H1 (cell line): ENCODE data around the gene TOMM40L. TPM values are rescaled to one million over a fixed set of nuclear protein-coding genes. Genes with fewer than 3 reads are reported as not detected.

ENCODE experiments used
- ASH2L ChIP-seq: fragments of 200-600, 300-600 bp; sonication (generic); IDR thresholded peaks from one replicate; pipeline ENCODE4 v1.7.1; 2017; ENCODE audit warnings: low read length
- BACH1 ChIP-seq: IDR thresholded peaks from 2 replicates; pipeline ENCODE4 v1.6.1; 2012; ENCODE audit warnings: low read length, improper control_type of control experiment
- CEBPB ChIP-seq: IDR thresholded peaks from 2 replicates; pipeline ENCODE4 v1.6.1; 2012; ENCODE audit warnings: low read depth, low read length
- CREB1 ChIP-seq: IDR thresholded peaks from 2 replicates; pipeline ENCODE4 v1.6.1; 2012; ENCODE audit warnings: inconsistent platforms
- EP300 ChIP-seq, 2 experiments: IDR thresholded peaks; 1 replicate in 1 of 2; 2 replicates in 1 of 2; pipeline ENCODE4 v1.6.1; 2011 to 2012; ENCODE audit warnings: low read depth in 2 of 2, low read length in 2 of 2, mild to moderate bottlenecking in 2 of 2, borderline replicate concordance in 1 of 2, inconsistent platforms in 1 of 2, moderate library complexity in 1 of 2
- HDAC6 ChIP-seq: IDR thresholded peaks from one replicate; pipeline ENCODE4 v1.7.1; 2012; ENCODE audit warnings: low read depth, mild to moderate bottlenecking, inconsistent platforms, low read length, moderate library complexity
- KDM1A ChIP-seq: fragments of 200-600, 300-600 bp; sonication (generic); IDR thresholded peaks from 2 replicates; pipeline ENCODE4 v1.7.1; 2016; ENCODE audit warnings: mild to moderate bottlenecking, low read length, borderline replicate concordance
- KDM4A ChIP-seq: IDR thresholded peaks from one replicate; pipeline ENCODE4 v1.7.1; 2012; ENCODE audit warnings: low read depth, mild to moderate bottlenecking, moderate library complexity, low read length, inconsistent platforms; ENCODE audit not compliant: severe bottlenecking
- KDM5A ChIP-seq: fragments of 200-600 bp; IDR thresholded peaks from 2 replicates; pipeline ENCODE4 v1.7.1; 2012; ENCODE audit warnings: mild to moderate bottlenecking, low read length, inconsistent platforms, mixed read lengths
- POLR2AphosphoS5 ChIP-seq: IDR thresholded peaks from 2 replicates; pipeline ENCODE4 v1.6.1; 2011; ENCODE audit warnings: low read depth, low read length
- POU5F1 ChIP-seq: IDR thresholded peaks from 2 replicates; pipeline ENCODE4 v1.6.1; 2011; ENCODE audit warnings: low read depth, mild to moderate bottlenecking, low read length, moderate library complexity
- RAD21 ChIP-seq, 2 experiments: IDR thresholded peaks in 1 of 2; conservative IDR thresholded peaks in 1 of 2; 2 replicates each; pipeline ENCODE4 v1.6.1; 2011; ENCODE audit warnings: low read depth in 2 of 2, low read length in 2 of 2, improper control_type of control experiment in 1 of 2, inconsistent platforms in 1 of 2, mild to moderate bottlenecking in 1 of 2, moderate library complexity in 1 of 2
- SAP30 ChIP-seq: fragments of 300-600 bp; sonication (generic); IDR thresholded peaks from 2 replicates; pipeline ENCODE4 v1.7.1; 2012; ENCODE audit warnings: low read length, moderate library complexity, mild to moderate bottlenecking, inconsistent platforms; ENCODE audit not compliant: insufficient read depth, insufficient replicate concordance
- SIRT6 ChIP-seq: IDR thresholded peaks from one replicate; pipeline ENCODE4 v1.7.1; 2012; ENCODE audit warnings: low read length, inconsistent platforms
- SIX5 ChIP-seq: IDR thresholded peaks from 2 replicates; pipeline ENCODE4 v1.6.1; 2011; ENCODE audit warnings: mild to moderate bottlenecking, low read depth, low read length
- SRF ChIP-seq: IDR thresholded peaks from 2 replicates; pipeline ENCODE4 v1.6.1; 2011; ENCODE audit warnings: mild to moderate bottlenecking, low read depth, low read length, moderate library complexity
- TEAD4 ChIP-seq: IDR thresholded peaks from 2 replicates; pipeline ENCODE4 v1.6.1; 2012; ENCODE audit warnings: low read depth, low read length, inconsistent platforms, mixed read lengths
- ZNF274 ChIP-seq: IDR thresholded peaks from 2 replicates; pipeline ENCODE4 v1.7.0; 2012; ENCODE audit warnings: low read length, borderline replicate concordance; ENCODE audit errors: extremely low read depth
- polyA plus RNA-seq, 7 experiments: library from polyadenylated mRNA; depleted of rRNA in 3 of 7; stranded (reverse) in 5 of 7; unstranded in 2 of 7; fragments of >200 nt in 5 of 7; fragments of 200-250 nt in 2 of 7; gene quantifications; 1 replicate in 5 of 7; 2 replicates in 1 of 7; 4 replicates in 1 of 7; pipeline versions ENCODE4 v1.2.1 to v1.2.3, GENCODE V29; 2011 to 2013; ENCODE audit warnings: missing spikeins in 2 of 7, mixed read lengths in 2 of 7
- total RNA-seq: library from RNA; stranded (reverse); fragmentation: NEBNext Ultra II Directional; extraction: Animal tissue kit (Norgen Biotek cat#: 25700); gene quantifications from 2 replicates; pipeline ENCODE4 v1.2.1, GENCODE V29; 2021
- TF ChIP-seq, protein P1 (sequence below), 3 experiments: IDR thresholded peaks; 1 replicate in 2 of 3; 2 replicates in 1 of 3; pipeline versions ENCODE4 v1.5.1 to v1.6.1; 2011; ENCODE audit warnings: low read length in 3 of 3, mild to moderate bottlenecking in 3 of 3, inconsistent platforms in 2 of 3, low read depth in 1 of 3, moderate library complexity in 1 of 3; ENCODE audit not compliant: insufficient read depth in 1 of 3; ENCODE audit errors: control extremely low read depth in 1 of 3
- TF ChIP-seq, protein P2 (sequence below): IDR thresholded peaks from 2 replicates; pipeline ENCODE4 v1.6.1; 2012; ENCODE audit warnings: inconsistent platforms

TOMM40L gene
- total and polyA plus RNA-seq, 2 of the 8 experiments (the other 6 are each of a cell fraction or from before 2014, with no cell fraction given): 11.4 to 15.0 TPM

DNA sequence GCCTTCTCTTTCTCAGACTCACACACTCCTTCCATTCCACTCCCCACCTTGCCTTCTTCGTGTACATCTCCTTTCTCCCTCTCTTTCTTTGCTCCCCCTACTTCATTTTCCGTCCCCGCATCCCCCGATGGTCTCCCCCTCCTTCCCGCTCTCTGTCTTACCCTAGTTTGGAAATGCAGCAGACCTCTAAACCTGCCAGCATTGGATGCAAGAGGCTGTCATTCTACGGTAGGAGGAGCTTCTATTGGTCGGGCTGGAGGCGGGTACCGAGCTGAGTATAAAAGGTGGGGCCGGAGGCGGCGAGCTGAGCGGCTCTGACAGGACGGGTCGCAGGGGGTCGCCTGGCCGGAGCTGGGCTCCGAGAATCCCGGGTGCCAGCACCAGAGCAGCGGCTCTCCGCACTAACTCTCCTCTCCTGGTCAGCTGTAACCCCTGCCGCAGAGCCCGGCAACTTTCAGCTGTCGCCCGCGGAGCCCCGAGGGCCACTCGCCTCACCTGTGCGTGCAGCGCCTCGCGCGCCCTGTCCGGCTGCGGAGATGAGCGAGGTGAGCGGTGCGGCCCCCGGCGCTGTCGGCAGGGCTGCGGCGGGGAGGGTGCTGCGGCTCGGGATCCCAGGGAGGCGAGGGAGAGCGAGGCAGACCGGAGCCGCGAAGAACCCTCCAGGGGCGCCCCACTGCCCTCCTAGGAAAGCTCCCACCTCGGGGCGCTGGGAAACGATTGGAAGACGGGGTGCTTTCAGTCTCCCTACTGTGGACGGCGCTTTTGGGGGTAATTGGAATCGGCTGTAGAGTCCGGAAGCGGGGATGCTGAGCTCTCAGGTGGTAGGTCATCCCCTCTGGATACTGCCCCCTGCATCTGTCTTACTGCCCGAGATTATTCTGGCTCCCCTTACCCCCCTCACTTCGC lies 32.8 kb downstream of the TOMM40L start, which contains the start of gene PCP4L1 (continued):
- TF ChIP-seq, protein P1, sequence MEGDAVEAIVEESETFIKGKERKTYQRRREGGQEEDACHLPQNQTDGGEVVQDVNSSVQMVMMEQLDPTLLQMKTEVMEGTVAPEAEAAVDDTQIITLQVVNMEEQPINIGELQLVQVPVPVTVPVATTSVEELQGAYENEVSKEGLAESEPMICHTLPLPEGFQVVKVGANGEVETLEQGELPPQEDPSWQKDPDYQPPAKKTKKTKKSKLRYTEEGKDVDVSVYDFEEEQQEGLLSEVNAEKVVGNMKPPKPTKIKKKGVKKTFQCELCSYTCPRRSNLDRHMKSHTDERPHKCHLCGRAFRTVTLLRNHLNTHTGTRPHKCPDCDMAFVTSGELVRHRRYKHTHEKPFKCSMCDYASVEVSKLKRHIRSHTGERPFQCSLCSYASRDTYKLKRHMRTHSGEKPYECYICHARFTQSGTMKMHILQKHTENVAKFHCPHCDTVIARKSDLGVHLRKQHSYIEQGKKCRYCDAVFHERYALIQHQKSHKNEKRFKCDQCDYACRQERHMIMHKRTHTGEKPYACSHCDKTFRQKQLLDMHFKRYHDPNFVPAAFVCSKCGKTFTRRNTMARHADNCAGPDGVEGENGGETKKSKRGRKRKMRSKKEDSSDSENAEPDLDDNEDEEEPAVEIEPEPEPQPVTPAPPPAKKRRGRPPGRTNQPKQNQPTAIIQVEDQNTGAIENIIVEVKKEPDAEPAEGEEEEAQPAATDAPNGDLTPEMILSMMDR (IDR thresholded peaks at IDR 0.05; ENCODE audit: control extremely low read depth in 1 of 3, insufficient read depth in 1 of 3, low read depth in 1 of 3, low read length in 3 of 3): no peak
- no peak for TF ChIP-seq HDAC6
- TF ChIP-seq KDM4A: peak; percentile 95
- no peak for TF ChIP-seq CEBPB
- no peak for TF ChIP-seq SIRT6
- no peak for TF ChIP-seq CREB1
- TF ChIP-seq SIX5: no peak
- no peak for TF ChIP-seq SRF
- no peak for TF ChIP-seq KDM5A
- TF ChIP-seq RAD21 (IDR thresholded peaks at IDR 0.05 in 1 of 2, conservative IDR thresholded peaks at IDR 0.05 in 1 of 2; ENCODE audit: low read depth in 2 of 2, low read length in 2 of 2): no peak
- 0 out of 2 replicates have a peak, but pooled peaks have one; percentile 48 for TF ChIP-seq POLR2AphosphoS5
- no peak for TF ChIP-seq KDM1A
- TF ChIP-seq EP300 (IDR thresholded peaks at IDR 0.05; ENCODE audit: borderline replicate concordance in 1 of 2, low read depth in 2 of 2, low read length in 2 of 2): no peak
- no peak for TF ChIP-seq ASH2L
- no peak for TF ChIP-seq ZNF274
- no peak for TF ChIP-seq SAP30
- no peak for TF ChIP-seq BACH1
- TF ChIP-seq POU5F1: no peak
- no peak for TF ChIP-seq TEAD4
- TF ChIP-seq, protein P2, sequence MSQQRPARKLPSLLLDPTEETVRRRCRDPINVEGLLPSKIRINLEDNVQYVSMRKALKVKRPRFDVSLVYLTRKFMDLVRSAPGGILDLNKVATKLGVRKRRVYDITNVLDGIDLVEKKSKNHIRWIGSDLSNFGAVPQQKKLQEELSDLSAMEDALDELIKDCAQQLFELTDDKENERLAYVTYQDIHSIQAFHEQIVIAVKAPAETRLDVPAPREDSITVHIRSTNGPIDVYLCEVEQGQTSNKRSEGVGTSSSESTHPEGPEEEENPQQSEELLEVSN: peak; percentile 65
